Prostate gland (tissue), 2 donors: ENCODE results near the gene GCGR. TPM values are rescaled to one million over a fixed set of nuclear protein-coding genes. Genes with fewer than 3 reads are reported as not detected.
"Not testable (repeated sequence)": the region's sequence is repeated elsewhere in the genome, so short reads cannot be mapped to it uniquely, and the experiment has no call there.

ENCODE experiments used
- DNase-seq: peaks from one replicate; pipeline ENCODE4 v3.0.0-alpha.2; 2019; ENCODE audit warnings: low spot score
- H3K27ac ChIP-seq, 2 donors: fragments of 200-600 bp; sonication (generic); 2 replicates each; pipeline ENCODE4 v1.5.1; 2017 to 2019
- H3K27me3 ChIP-seq: fragments of 200-600 bp; sonication (generic); replicated peaks from 2 replicates; pipeline ENCODE4 v1.5.1; 2019; ENCODE audit not compliant: insufficient read depth
- H3K36me3 ChIP-seq, 2 donors: fragments of 200-600 bp; sonication (generic); 1 replicate in 1 of 2; 2 replicates in 1 of 2; pipeline versions ENCODE4 v1.5.1 to v1.8.1; 2017 to 2019
- H3K4me1 ChIP-seq: fragments of 200-600 bp; sonication (generic); replicated peaks from 2 replicates; pipeline ENCODE4 v1.5.1; 2019
- H3K4me3 ChIP-seq, 2 donors: fragments of 200-600 bp; sonication (generic); 2 replicates each; pipeline ENCODE4 v1.5.1; 2017 to 2019
- H3K9me3 ChIP-seq: fragments of 200-600 bp; sonication (generic); 2 replicates; pipeline ENCODE4 v1.5.1; 2017
- POLR2A ChIP-seq: fragments of 450-650 bp; IDR thresholded peaks from one replicate; pipeline ENCODE4 v1.6.1; 2016; ENCODE audit warnings: antibody characterized with exemption, mild to moderate bottlenecking
- POLR2AphosphoS5 ChIP-seq: sonication (generic); formaldehyde crosslinking; IDR thresholded peaks from one replicate; pipeline ENCODE4 v1.6.1; 2017; ENCODE audit warnings: antibody characterized with exemption
- WGBS: methylation state at CpG from one replicate; pipeline ENCODE4 v1.1.5; 2018; 5-methylcytosine and 5-hydroxymethylcytosine counted together
- intact Hi-C: fragments of 100-400 bp; cut with DNase I; formaldehyde crosslinking; loops from one replicate; pipeline ENCODE4 v1.14.2; 2022
- total RNA-seq, 2 donors: library from RNA; depleted of rRNA; stranded (reverse); fragments of >200 nt; gene quantifications; one replicate each; pipeline ENCODE4 v1.1.0, GENCODE V29; 2016
- TF ChIP-seq, protein P1 (sequence below), 4 experiments: fragments of 200-600 bp in 2 of 4; fragments of 450-650 bp in 2 of 4; sonication (generic) in 2 of 4; IDR thresholded peaks; 1 replicate in 3 of 4; 2 replicates in 1 of 4; pipeline ENCODE4 v1.5.1; 2016 to 2019; ENCODE audit warnings: antibody characterized with exemption in 4 of 4, mild to moderate bottlenecking in 2 of 4, moderate library complexity in 2 of 4

GCGR gene
- total RNA-seq, 2 donors from 2014 or later: 0.97 TPM; not detected in 1

- intact Hi-C loops: no loop called here
- no peak for DNase-seq
- TF ChIP-seq, protein P1, sequence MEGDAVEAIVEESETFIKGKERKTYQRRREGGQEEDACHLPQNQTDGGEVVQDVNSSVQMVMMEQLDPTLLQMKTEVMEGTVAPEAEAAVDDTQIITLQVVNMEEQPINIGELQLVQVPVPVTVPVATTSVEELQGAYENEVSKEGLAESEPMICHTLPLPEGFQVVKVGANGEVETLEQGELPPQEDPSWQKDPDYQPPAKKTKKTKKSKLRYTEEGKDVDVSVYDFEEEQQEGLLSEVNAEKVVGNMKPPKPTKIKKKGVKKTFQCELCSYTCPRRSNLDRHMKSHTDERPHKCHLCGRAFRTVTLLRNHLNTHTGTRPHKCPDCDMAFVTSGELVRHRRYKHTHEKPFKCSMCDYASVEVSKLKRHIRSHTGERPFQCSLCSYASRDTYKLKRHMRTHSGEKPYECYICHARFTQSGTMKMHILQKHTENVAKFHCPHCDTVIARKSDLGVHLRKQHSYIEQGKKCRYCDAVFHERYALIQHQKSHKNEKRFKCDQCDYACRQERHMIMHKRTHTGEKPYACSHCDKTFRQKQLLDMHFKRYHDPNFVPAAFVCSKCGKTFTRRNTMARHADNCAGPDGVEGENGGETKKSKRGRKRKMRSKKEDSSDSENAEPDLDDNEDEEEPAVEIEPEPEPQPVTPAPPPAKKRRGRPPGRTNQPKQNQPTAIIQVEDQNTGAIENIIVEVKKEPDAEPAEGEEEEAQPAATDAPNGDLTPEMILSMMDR (IDR thresholded peaks at IDR 0.05): no peak
- TF ChIP-seq POLR2AphosphoS5 (no peak), POLR2A (no peak)
- Histone ChIP-seq H3K27ac (no peak overlapping the region), H3K4me1 (peaks cover 8% of the 10 kb centered on the region), H3K4me3 (no peak overlapping the region), H3K27me3 (no peaks in the 10 kb centered on the region), H3K9me3 (no peaks in the 10 kb centered on the region), H3K36me3 (no peaks in the 10 kb centered on the region)
- WGBS: 91% methylated on average over 9 of the region's 9 CpGs
These were observed 33.7 kb downstream of the GCGR start for GRCh38 chr17:81837641-81838040.

DNA sequence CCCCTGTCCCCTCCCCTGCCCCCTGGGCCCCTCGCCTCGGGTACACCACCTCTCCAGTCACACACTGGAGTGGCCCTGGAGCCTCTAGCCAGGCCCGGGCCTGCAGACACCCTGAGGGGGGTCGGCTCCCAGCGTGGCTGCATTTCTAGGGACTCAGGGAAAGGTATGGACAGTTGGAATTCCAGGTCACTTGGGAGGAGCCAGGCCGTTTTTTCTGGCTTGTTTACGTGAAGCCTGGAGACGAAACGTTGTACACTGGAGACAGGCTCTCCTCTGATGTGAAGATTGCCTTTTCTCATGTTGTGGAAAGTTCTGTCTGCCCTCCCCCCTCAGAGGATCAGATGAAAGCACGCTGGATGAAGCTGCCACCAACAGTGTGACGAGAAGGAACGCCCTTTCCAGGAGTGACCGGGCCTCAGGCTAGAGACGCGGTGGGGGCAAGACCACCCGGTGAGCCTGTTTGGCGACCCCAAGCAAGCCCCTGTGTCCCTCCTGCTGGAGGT is 34.9 kb downstream of the GCGR start:
- H3K36me3 ChIP-seq: no peaks in the 10 kb centered on the region
- H3K4me1 ChIP-seq: peaks cover 6% of the 10 kb centered on the region
- intact Hi-C loops: no loop called here
- DNase-seq: no peak
- no peaks in the 10 kb centered on the region for H3K9me3 ChIP-seq
- no peak overlapping the region for H3K4me3 ChIP-seq
- 24% methylated on average over 17 of the region's 17 CpGs for WGBS
- no peaks in the 10 kb centered on the region for H3K27me3 ChIP-seq
- peak overlapping the region; percentile 42 for H3K27ac ChIP-seq
- no peak for TF ChIP-seq POLR2A
- TF ChIP-seq, protein P1 (IDR thresholded peaks at IDR 0.05): no peak
- TF ChIP-seq POLR2AphosphoS5: no peak

GRCh38 chr17:81839301-81839700 is 35.4 kb downstream of the GCGR start:
- intact Hi-C loops: no loop called here
- H3K4me3 ChIP-seq: no peak overlapping the region
- peaks cover under 1% of the 10 kb centered on the region for H3K4me1 ChIP-seq
- DNase-seq: no peak
- H3K27ac ChIP-seq: peak overlapping the region; percentile 42
- peaks cover 1 to 5% of the 10 kb centered on the region in 2 donors for H3K36me3 ChIP-seq
- H3K9me3 ChIP-seq: no peaks in the 10 kb centered on the region
- no peaks in the 10 kb centered on the region for H3K27me3 ChIP-seq
- TF ChIP-seq POLR2A (no peak), POLR2AphosphoS5 (no peak)
- TF ChIP-seq, protein P1 (IDR thresholded peaks at IDR 0.05): no peak
- WGBS: 69% methylated on average over 15 of the region's 15 CpGs

DNA sequence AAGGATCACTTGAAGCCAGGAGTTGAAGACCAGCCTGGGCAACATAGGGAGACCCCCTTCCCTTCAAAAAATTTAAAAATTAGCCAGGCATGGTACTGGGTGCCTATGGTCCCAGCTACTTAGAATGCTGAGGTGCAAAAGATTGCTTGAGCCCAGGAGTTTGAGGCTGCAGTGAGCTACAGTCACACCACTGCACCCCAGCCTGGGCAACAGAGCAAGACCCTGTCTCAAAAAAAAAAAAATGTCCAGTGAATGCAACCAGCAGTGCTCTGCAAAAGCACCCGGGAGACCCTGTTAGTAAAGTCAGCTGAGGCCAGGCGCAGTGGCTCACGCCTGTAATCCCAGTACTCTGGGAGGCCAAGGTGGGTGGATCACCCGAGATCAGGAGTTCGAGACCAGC is 36.1 kb downstream of the GCGR start:
- WGBS: 89% methylated on average over 5 of the region's 5 CpGs
- peaks cover 9 to 11% of the 10 kb centered on the region in 2 donors for H3K36me3 ChIP-seq
- DNase-seq, H3K4me3 ChIP-seq, H3K9me3 ChIP-seq, intact Hi-C loops, H3K27me3 ChIP-seq, H3K4me1 ChIP-seq: not testable (repeated sequence)
- peak overlapping the region; percentile 72 to 83 for H3K27ac ChIP-seq

DNA sequence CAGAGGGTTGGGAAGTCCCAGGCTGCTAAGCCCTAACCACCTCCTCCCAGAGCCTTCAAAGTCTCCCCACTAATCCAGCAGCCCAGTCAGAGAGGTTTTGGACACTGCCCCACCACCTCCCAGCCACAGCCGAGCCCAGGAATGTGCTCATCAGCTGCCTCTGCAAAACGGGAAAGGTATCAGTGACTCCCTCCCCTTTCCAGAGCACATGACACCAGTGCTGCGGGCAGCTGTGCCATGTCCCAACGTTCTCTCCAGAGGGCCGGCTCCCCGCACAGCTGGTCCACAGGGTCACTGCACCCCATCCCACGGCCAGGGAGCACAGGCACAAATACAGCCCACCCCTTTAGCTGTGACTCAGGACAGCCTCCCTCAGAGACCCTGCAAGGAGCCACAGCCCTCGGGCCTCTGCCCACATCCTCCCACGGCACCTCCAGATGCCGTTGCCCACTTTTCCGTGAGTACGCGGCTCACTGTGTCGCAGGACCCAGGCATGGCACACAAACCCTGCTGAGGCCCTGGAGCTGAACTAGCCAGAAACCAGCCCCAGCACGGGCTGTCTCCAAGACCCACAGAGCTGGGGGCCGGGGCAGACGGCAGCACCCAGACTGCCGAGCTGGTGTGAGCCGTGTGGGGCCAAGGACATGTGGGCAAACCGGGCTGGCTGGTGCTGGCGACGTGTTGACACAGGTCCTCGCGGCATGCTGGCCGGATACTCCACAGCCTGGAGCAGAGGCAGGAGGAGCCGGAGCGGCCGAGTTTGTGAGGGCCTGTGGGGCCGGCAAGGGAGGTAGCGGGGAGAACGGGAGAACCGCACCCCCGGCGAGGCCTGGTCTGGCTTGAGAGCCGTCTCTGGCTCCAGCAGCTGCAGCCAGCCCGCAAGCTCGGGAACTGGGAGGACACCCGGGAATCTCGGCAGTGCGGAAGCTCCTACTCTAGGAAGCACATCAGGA is 37.2 kb downstream of the GCGR start:
- H3K9me3 ChIP-seq: no peaks in the 10 kb centered on the region
- TF ChIP-seq POLR2A (peak; percentile 24), POLR2AphosphoS5 (peak; percentile 67)
- TF ChIP-seq, protein P1 (IDR thresholded peaks at IDR 0.05): no peak
- peak overlapping the region; percentile 72 to 83 for H3K27ac ChIP-seq
- intact Hi-C loops: no loop called here
- H3K4me1 ChIP-seq: no peaks in the 10 kb centered on the region
- DNase-seq: peak; percentile 92
- WGBS: 32% methylated on average over 39 of the region's 40 CpGs
- no peaks in the 10 kb centered on the region for H3K27me3 ChIP-seq
- peak overlapping the region in 1 of 2 donors; percentile 0 for H3K4me3 ChIP-seq
- H3K36me3 ChIP-seq: peaks cover 19 to 21% of the 10 kb centered on the region in 2 donors
